HCT116 (cell line): ENCODE results near the gene GPR63. TPM values are rescaled to one million over a fixed set of nuclear protein-coding genes. Genes with fewer than 3 reads are reported as not detected.

Experiments used
- ATAC-seq: fragments of 200-7000 bp; cut with Tn5 transposase; 2 replicates; pipeline ENCODE4 v1.9.1; 2020; ENCODE audit warnings: mild to moderate bottlenecking, moderate library complexity
- BruUV-seq: library from RNA; stranded (reverse); fragments of 400-500 nt; replicated peaks from 2 replicates; lab custom pipeline; 2021; lab: Mats Ljungman, UMichigan
- CTCF ChIA-PET: fragments of 300-600 bp; sonication (Branson Sonifier 250); formaldehyde crosslinking; loops from one replicate; lab custom pipeline; 2021; ENCODE audit warnings: antibody characterized with exemption; lab: Charles Lee
- POLR2A ChIA-PET: fragments of 300-600, 350-600 bp; sonication (Branson Sonifier 250); formaldehyde crosslinking; loops from one replicate; lab custom pipeline; 2021; ENCODE audit warnings: antibody characterized with exemption; lab: Charles Lee
- RAD21 ChIA-PET, 2 experiments: fragments of 300-600 bp; sonication (Branson Sonifier 250); formaldehyde crosslinking; loops; one replicate each; lab custom pipeline; 2023; ENCODE audit warnings: low total read pairs in 2 of 2; ENCODE audit not compliant: uncharacterized antibody in 2 of 2, unreplicated experiment in 2 of 2, low non-redundant PET in 1 of 2; lab: Charles Lee
- DNase-seq: peaks from one replicate; pipeline ENCODE4 v3.0.0-alpha.2; 2010; ENCODE audit warnings: low read depth, low spot score
- H2AFZ ChIP-seq: fragments of 200-600 bp; shearing (Covaris generic), sonication (generic); 2 replicates; pipeline ENCODE4 v1.6.1; 2017; ENCODE audit warnings: low read depth, mixed run types, mixed read lengths, antibody characterized with exemption, low read length; ENCODE audit not compliant: poor library complexity, severe bottlenecking
- H3K27ac ChIP-seq: 2 replicates; pipeline ENCODE4 v1.5.1; 2012; ENCODE audit warnings: low read depth, low read length
- H3K27me3 ChIP-seq: fragments of 200-600 bp; sonication (generic); 2 replicates; pipeline ENCODE4 v1.6.1; 2016; ENCODE audit warnings: mixed run types, low read length, mixed read lengths; ENCODE audit not compliant: insufficient read depth
- H3K36me3 ChIP-seq, 2 experiments: fragments of 200-500 bp in 1 of 2; fragments of 200-600 bp in 1 of 2; sonication (Bioruptor generic) in 1 of 2; sonication (generic) in 1 of 2; 2 replicates each; pipeline versions ENCODE4 v1.5.1 to v1.6.1; 2014 to 2016; ENCODE audit warnings: low read length in 2 of 2, inconsistent platforms in 1 of 2, mixed read lengths in 1 of 2, mixed run types in 1 of 2; ENCODE audit not compliant: insufficient read depth in 2 of 2, control insufficient read depth in 1 of 2
- H3K4me1 ChIP-seq, 2 experiments: fragments of 200-600 bp in 1 of 2; sonication (generic) in 1 of 2; 2 replicates each; pipeline versions ENCODE4 v1.5.1 to v1.6.1; 2012 to 2017; ENCODE audit warnings: low read length in 2 of 2, inconsistent platforms in 1 of 2, mild to moderate bottlenecking in 1 of 2, mixed read lengths in 1 of 2, mixed run types in 1 of 2, moderate library complexity in 1 of 2; ENCODE audit not compliant: insufficient read depth in 2 of 2, control insufficient read depth in 1 of 2
- H3K4me2 ChIP-seq: fragments of 200-600 bp; sonication (generic); 2 replicates; pipeline ENCODE4 v1.6.1; 2017; ENCODE audit warnings: mixed run types, low read length, mixed read lengths
- H3K4me3 ChIP-seq, 2 experiments: fragments of 200-600 bp in 1 of 2; sonication (generic) in 1 of 2; replicated peaks in 1 of 2; 2 replicates each; pipeline ENCODE4 v1.5.1; 2011 to 2016; ENCODE audit warnings: low read length in 2 of 2, control low read depth in 1 of 2, low read depth in 1 of 2, mild to moderate bottlenecking in 1 of 2, mixed read lengths in 1 of 2, mixed run types in 1 of 2
- H3K79me2 ChIP-seq: fragments of 200-600 bp; sonication (generic); 2 replicates; pipeline ENCODE4 v1.6.1; 2017; ENCODE audit warnings: mild to moderate bottlenecking, mixed run types, low read length, moderate library complexity, mixed read lengths; ENCODE audit not compliant: insufficient read depth
- H3K9ac ChIP-seq: fragments of 200-600 bp; sonication (generic); 2 replicates; pipeline ENCODE4 v1.6.1; 2016; ENCODE audit warnings: low read length, mixed read lengths
- H3K9me2 ChIP-seq: fragments of 200-600 bp; sonication (generic), shearing (Covaris generic); 2 replicates; pipeline ENCODE4 v1.6.1; 2017; ENCODE audit warnings: mixed run types, mild to moderate bottlenecking, moderate library complexity; ENCODE audit not compliant: insufficient read depth
- H3K9me3 ChIP-seq, 2 experiments: fragments of 200-500 bp in 1 of 2; fragments of 200-600 bp in 1 of 2; sonication (Bioruptor generic) in 1 of 2; sonication (generic) in 1 of 2; 2 replicates each; pipeline ENCODE4 v1.6.1; 2014 to 2017; ENCODE audit warnings: low read length in 2 of 2, mixed read lengths in 2 of 2, inconsistent platforms in 1 of 2, low read depth in 1 of 2, mild to moderate bottlenecking in 1 of 2, mixed run types in 1 of 2, moderate library complexity in 1 of 2; ENCODE audit not compliant: control insufficient read depth in 1 of 2, insufficient read depth in 1 of 2
- H4K20me1 ChIP-seq: fragments of 200-600 bp; sonication (generic), shearing (Covaris generic); 2 replicates; pipeline ENCODE4 v1.6.1; 2017; ENCODE audit warnings: mixed run types, mild to moderate bottlenecking, moderate library complexity; ENCODE audit not compliant: insufficient read depth
- CEBPB ChIP-seq: IDR thresholded peaks from 2 replicates; pipeline ENCODE4 v1.6.1; 2012; ENCODE audit warnings: low read depth
- EZH2phosphoT487 ChIP-seq: fragments of 200-600 bp; IDR thresholded peaks from 2 replicates; pipeline ENCODE4 v1.6.1; 2018; ENCODE audit warnings: antibody characterized with exemption, borderline replicate concordance
- FOSL1 ChIP-seq: IDR thresholded peaks from 2 replicates; pipeline ENCODE4 v1.6.1; 2012; ENCODE audit warnings: low read depth
- JUND ChIP-seq: IDR thresholded peaks from 2 replicates; pipeline ENCODE4 v1.6.1; 2012
- POLR2AphosphoS5 ChIP-seq: IDR thresholded peaks from 2 replicates; pipeline ENCODE4 v1.6.1; 2011; ENCODE audit warnings: mild to moderate bottlenecking, low read depth, low read length, moderate library complexity
- SIN3A ChIP-seq: IDR thresholded peaks from 2 replicates; pipeline ENCODE4 v1.6.1; 2012; ENCODE audit warnings: low read depth
- SP1 ChIP-seq: IDR thresholded peaks from 2 replicates; pipeline ENCODE4 v1.6.1; 2012; ENCODE audit warnings: low read depth
- TCF7L2 ChIP-seq: IDR thresholded peaks from 2 replicates; pipeline ENCODE4 v1.7.0; 2011; ENCODE audit warnings: borderline replicate concordance, inconsistent platforms; ENCODE audit not compliant: insufficient read depth, insufficient read length; ENCODE audit errors: extremely low read depth
- YY1 ChIP-seq: IDR thresholded peaks from 2 replicates; pipeline ENCODE4 v1.6.1; 2011; ENCODE audit warnings: low read length, low read depth, moderate library complexity, mild to moderate bottlenecking; ENCODE audit not compliant: insufficient replicate concordance; ENCODE audit errors: extremely low read depth
- ZFX ChIP-seq: fragments of 450-650 bp; IDR thresholded peaks from 2 replicates; pipeline ENCODE4 v1.6.1; 2017
- ZNF274 ChIP-seq: fragments of 200-500 bp; sonication (Bioruptor generic); IDR thresholded peaks from 2 replicates; pipeline ENCODE4 v1.6.1; 2014; ENCODE audit warnings: mild to moderate bottlenecking, low read depth, low read length, inconsistent platforms
- intact Hi-C: fragments of 100-400 bp; cut with micrococcal nuclease; formaldehyde crosslinking; loops from 2 replicates; pipeline ENCODE4 v1.10.0; 2022
- total RNA-seq: library from RNA; stranded (reverse); gene quantifications from one replicate; pipeline ENCODE4 v1.2.1, GENCODE V29; 2021; ENCODE audit not compliant: unreplicated experiment
- TF ChIP-seq, protein P1 (sequence below): IDR thresholded peaks from 2 replicates; pipeline ENCODE4 v1.6.1; 2012
- TF ChIP-seq, protein P2 (sequence below), 3 experiments: fragments of 200-600 bp in 1 of 3; sonication (generic) in 1 of 3; IDR thresholded peaks in 2 of 3; conservative IDR thresholded peaks in 1 of 3; 2 replicates each; pipeline ENCODE4 v1.5.1; 2012 to 2017; ENCODE audit warnings: low read depth in 2 of 3, low read length in 2 of 3, antibody characterized with exemption in 1 of 3, borderline replicate concordance in 1 of 3, control low read depth in 1 of 3, mild to moderate bottlenecking in 1 of 3, mixed read lengths in 1 of 3, mixed run types in 1 of 3, moderate library complexity in 1 of 3; ENCODE audit not compliant: insufficient read depth in 1 of 3
- TF ChIP-seq, protein P3 (sequence below): IDR thresholded peaks from 2 replicates; pipeline ENCODE4 v1.6.1; 2012

GPR63 gene
- total RNA-seq, 1 experiment from 2014 or later = 3.5 TPM

DNA sequence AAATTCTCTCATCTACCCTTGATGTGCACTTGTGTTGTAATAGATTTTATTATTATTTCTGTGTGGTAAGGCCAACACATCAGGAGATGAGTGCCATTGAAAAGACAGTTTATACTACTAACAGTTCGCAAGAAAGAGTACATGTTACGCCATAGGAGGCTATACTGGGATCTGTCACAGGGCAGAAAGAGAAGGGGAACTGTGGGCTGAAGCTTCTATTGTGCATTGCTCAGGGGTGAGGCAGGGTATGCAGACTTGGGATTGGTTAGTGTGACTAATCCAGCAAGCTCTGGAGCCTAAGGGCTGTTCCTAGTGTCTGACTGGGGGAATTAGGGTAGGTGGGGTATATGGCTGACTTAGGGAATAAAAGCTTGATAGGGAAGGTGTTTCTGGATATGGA, 50.9 kb downstream of the GPR63 start:
- POLR2A ChIA-PET = no interaction called here

More for the DNA sequence above, 50.9 kb downstream of the GPR63 start:
- intact Hi-C loops = no loop called here
- Histone ChIP-seq H3K4me2 (no peak overlapping the region), H2AFZ (no peak overlapping the region), H3K9me3 (no peaks in the 10 kb centered on the region), H3K79me2 (no peaks in the 10 kb centered on the region), H3K4me3 (no peak overlapping the region), H4K20me1 (no peaks in the 10 kb centered on the region), H3K36me3 (no peaks in the 10 kb centered on the region), H3K27me3 (no peaks in the 10 kb centered on the region), H3K9ac (no peak overlapping the region), H3K4me1 (no peaks in the 10 kb centered on the region), H3K9me2 (no peaks in the 10 kb centered on the region), H3K27ac (no peak overlapping the region)
- no TSS peak for BruUV-seq
- RAD21 ChIA-PET = no interaction called here
- no peak for TF ChIP-seq TCF7L2
- TF ChIP-seq, protein P1, sequence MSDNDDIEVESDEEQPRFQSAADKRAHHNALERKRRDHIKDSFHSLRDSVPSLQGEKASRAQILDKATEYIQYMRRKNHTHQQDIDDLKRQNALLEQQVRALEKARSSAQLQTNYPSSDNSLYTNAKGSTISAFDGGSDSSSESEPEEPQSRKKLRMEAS = no peak
- TF ChIP-seq JUND = no peak
- TF ChIP-seq, protein P2, sequence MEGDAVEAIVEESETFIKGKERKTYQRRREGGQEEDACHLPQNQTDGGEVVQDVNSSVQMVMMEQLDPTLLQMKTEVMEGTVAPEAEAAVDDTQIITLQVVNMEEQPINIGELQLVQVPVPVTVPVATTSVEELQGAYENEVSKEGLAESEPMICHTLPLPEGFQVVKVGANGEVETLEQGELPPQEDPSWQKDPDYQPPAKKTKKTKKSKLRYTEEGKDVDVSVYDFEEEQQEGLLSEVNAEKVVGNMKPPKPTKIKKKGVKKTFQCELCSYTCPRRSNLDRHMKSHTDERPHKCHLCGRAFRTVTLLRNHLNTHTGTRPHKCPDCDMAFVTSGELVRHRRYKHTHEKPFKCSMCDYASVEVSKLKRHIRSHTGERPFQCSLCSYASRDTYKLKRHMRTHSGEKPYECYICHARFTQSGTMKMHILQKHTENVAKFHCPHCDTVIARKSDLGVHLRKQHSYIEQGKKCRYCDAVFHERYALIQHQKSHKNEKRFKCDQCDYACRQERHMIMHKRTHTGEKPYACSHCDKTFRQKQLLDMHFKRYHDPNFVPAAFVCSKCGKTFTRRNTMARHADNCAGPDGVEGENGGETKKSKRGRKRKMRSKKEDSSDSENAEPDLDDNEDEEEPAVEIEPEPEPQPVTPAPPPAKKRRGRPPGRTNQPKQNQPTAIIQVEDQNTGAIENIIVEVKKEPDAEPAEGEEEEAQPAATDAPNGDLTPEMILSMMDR (IDR thresholded peaks at IDR 0.05 in 2 of 3, conservative IDR thresholded peaks at IDR 0.05 in 1 of 3; ENCODE audit: borderline replicate concordance in 1 of 3, insufficient read depth in 1 of 3, low read depth in 2 of 3, low read length in 2 of 3) = no peak
- TF ChIP-seq SP1 = no peak
- no peak for TF ChIP-seq ZFX
- no peak for TF ChIP-seq EZH2phosphoT487
- TF ChIP-seq CEBPB = no peak
- TF ChIP-seq ZNF274 = no peak
- no peak for TF ChIP-seq SIN3A
- no peak for TF ChIP-seq FOSL1
- no peak for TF ChIP-seq YY1
- TF ChIP-seq POLR2AphosphoS5 = no peak
- TF ChIP-seq, protein P3, sequence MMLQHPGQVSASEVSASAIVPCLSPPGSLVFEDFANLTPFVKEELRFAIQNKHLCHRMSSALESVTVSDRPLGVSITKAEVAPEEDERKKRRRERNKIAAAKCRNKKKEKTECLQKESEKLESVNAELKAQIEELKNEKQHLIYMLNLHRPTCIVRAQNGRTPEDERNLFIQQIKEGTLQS = no peak
- no peak for DNase-seq
- CTCF ChIA-PET = no interaction called here
- no peak for ATAC-seq
